Omental fat pad (tissue), 4 donors: ENCODE results near the gene PPP1R1B. TPM values are rescaled to one million over a fixed set of nuclear protein-coding genes. Genes with fewer than 3 reads are reported as not detected.

Source experiments
- ATAC-seq: fragments of 150-250 bp; one replicate; pipeline ENCODE4 v1.9.1; 2016; ENCODE audit warnings: mild to moderate bottlenecking, moderate library complexity; ENCODE audit not compliant: low FRiP score
- DNase-seq: peaks from one replicate; pipeline ENCODE4 v3.0.0-alpha.2; 2019; ENCODE audit warnings: low spot score
- CTCF ChIP-seq, 3 donors: fragments of 450-650 bp; IDR thresholded peaks; one replicate each; pipeline ENCODE4 v1.5.1; 2016 to 2017; ENCODE audit warnings: antibody characterized with exemption in 3 of 3, mild to moderate bottlenecking in 3 of 3, moderate library complexity in 2 of 3
- total RNA-seq, 4 donors: library from RNA; depleted of rRNA; stranded (reverse); fragments of >200 nt; gene quantifications; one replicate each; pipeline ENCODE4 v1.1.0, GENCODE V29; 2016

PPP1R1B gene
- total RNA-seq, 4 donors from 2014 or later, result 13.9 to 27.0 (median 19.1) TPM

- TF ChIP-seq CTCF (IDR thresholded peaks at IDR 0.05), result peak in 1 of 3 donors; percentile 68
- DNase-seq (peak; percentile 87), ATAC-seq (peak; percentile 21)
Measured at GRCh38 chr17:39623356-39623950, 3.3 kb upstream of the PPP1R1B start.

GRCh38 chr17:39624313-39624712 lies 2.4 kb upstream of the PPP1R1B start:
- ATAC-seq, result no peak
- no peak for TF ChIP-seq CTCF (IDR thresholded peaks at IDR 0.05)
- DNase-seq, result no peak

- DNase-seq (no peak), ATAC-seq (no peak)
- TF ChIP-seq CTCF (IDR thresholded peaks at IDR 0.05), result no peak
Measured at GRCh38 chr17:39625198-39625785, 1.5 kb upstream of the PPP1R1B start.

GRCh38 chr17:39627047-39627711 lies 427 bp downstream of the PPP1R1B start:
- no peak for TF ChIP-seq CTCF (IDR thresholded peaks at IDR 0.05)
- ATAC-seq, result no peak
- DNase-seq, result no peak

- ATAC-seq (no peak), DNase-seq (no peak)
- no peak for TF ChIP-seq CTCF (IDR thresholded peaks at IDR 0.05)
Measured at GRCh38 chr17:39627712-39628516, 1.2 kb downstream of the PPP1R1B start.

GRCh38 chr17:39628655-39629493 lies 2.1 kb downstream of the PPP1R1B start:
- no peak for TF ChIP-seq CTCF (IDR thresholded peaks at IDR 0.05)
- no peak for ATAC-seq
- DNase-seq, result no peak
